Bronchial epithelial cell (primary cell): ENCODE data around the gene ARHGAP1. TPM values are rescaled to one million over a fixed set of nuclear protein-coding genes. Genes with fewer than 3 reads are reported as not detected.

Experiments used
- DNase-seq: peaks from one replicate; pipeline ENCODE4 v3.0.0-alpha.2; 2010; ENCODE audit warnings: low read depth
- FAIRE-seq: peaks from 2 replicates; lab custom pipeline; 2011; peaks lifted over from hg19 to GRCh38; lab: Jason Lieb, UNC
- H3K27me3 ChIP-seq: 2 replicates; pipeline ENCODE4 v1.5.1; 2011; ENCODE audit warnings: low read length; ENCODE audit not compliant: control insufficient read depth, insufficient read depth
- H3K36me3 ChIP-seq: 2 replicates; pipeline ENCODE4 v1.5.1; 2011; ENCODE audit warnings: low read length; ENCODE audit not compliant: control insufficient read depth, insufficient read depth
- H3K4me3 ChIP-seq: 2 replicates; pipeline ENCODE4 v1.5.1; 2011; ENCODE audit warnings: mild to moderate bottlenecking, low read depth, low read length, control low read depth
- total RNA-seq: library from RNA; depleted of rRNA; stranded (reverse); fragments of >200 nt; gene quantifications from 2 replicates; pipeline ENCODE4 v1.2.1, GENCODE V29; 2014
- TF ChIP-seq, protein P1 (sequence below): IDR thresholded peaks from 2 replicates; pipeline ENCODE4 v1.5.1; 2011; ENCODE audit warnings: mild to moderate bottlenecking, moderate library complexity, low read length, control low read depth, inconsistent platforms; ENCODE audit not compliant: insufficient read depth, severe bottlenecking

ARHGAP1 gene
- total RNA-seq, 1 donor from 2014 or later, result 15.5 TPM

DNA sequence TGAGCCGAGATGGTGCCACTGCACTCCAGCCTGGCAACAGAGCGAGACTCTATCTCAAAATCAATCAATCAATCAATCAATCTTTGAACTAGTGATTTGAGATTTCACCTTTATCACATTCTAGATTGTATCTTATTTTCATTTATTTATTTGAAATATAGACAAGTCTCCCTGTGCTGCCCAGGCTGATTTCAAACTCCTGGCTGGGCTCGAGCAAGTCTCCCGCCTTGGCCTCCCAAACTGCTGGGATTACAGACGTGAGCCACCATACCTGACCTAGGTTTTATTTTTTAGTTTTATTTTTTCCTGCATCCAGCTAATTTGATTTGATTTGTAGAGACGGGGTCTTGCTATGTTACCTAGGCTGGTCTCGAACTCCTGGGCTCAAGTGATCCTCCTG, 35.7 kb upstream of the ARHGAP1 start:
- no peak for DNase-seq
- FAIRE-seq, result no peak
- no peaks in the 10 kb centered on the region for H3K36me3 ChIP-seq
- TF ChIP-seq, protein P1, sequence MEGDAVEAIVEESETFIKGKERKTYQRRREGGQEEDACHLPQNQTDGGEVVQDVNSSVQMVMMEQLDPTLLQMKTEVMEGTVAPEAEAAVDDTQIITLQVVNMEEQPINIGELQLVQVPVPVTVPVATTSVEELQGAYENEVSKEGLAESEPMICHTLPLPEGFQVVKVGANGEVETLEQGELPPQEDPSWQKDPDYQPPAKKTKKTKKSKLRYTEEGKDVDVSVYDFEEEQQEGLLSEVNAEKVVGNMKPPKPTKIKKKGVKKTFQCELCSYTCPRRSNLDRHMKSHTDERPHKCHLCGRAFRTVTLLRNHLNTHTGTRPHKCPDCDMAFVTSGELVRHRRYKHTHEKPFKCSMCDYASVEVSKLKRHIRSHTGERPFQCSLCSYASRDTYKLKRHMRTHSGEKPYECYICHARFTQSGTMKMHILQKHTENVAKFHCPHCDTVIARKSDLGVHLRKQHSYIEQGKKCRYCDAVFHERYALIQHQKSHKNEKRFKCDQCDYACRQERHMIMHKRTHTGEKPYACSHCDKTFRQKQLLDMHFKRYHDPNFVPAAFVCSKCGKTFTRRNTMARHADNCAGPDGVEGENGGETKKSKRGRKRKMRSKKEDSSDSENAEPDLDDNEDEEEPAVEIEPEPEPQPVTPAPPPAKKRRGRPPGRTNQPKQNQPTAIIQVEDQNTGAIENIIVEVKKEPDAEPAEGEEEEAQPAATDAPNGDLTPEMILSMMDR, result no peak
- no peaks in the 10 kb centered on the region for H3K27me3 ChIP-seq
- H3K4me3 ChIP-seq, result no peak overlapping the region

DNA sequence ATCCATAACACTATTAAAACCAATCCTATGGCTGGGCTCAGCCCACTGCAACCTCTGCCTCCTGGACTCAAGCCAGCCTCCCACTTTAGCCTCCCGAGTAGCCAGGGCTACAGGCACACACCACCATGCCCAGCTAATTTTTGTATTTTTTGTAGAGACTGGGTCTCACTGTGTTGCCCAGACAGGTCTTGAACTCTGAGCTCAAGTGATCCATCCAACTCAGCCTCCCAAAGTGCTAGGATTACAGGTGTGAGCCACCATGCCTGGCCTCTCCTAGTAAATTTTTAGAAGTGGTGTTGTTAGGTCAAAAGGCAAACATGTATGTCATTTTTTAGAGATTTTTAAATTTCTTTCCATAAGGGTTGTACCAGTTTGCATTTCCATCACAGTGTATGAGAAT, 32.8 kb upstream of the ARHGAP1 start:
- no peaks in the 10 kb centered on the region for H3K36me3 ChIP-seq
- TF ChIP-seq, protein P1, result no peak
- FAIRE-seq, result no peak
- no peak for DNase-seq
- no peak overlapping the region for H3K4me3 ChIP-seq
- no peaks in the 10 kb centered on the region for H3K27me3 ChIP-seq

DNA sequence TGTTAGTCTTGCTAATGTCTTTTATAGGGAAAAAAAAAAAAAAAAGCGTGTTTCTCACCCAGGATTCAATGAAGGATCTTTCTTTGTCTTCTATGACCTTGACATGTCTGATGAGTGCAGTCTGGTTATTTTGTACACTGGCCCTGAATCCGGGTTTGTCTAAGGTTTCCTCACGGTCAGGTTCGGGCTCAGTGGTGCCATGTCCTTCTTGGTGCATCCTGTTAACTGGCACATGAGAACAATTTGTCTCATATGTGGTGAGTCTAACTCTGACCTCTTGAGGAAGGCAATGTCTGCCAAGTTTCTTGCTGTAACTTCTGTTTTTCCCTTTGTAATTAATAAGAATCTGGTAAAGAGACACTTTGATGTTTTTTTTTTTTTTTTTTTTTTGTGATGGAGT, 31.1 kb upstream of the ARHGAP1 start:
- no peak for DNase-seq
- FAIRE-seq, result no peak
- no peaks in the 10 kb centered on the region for H3K36me3 ChIP-seq
- no peaks in the 10 kb centered on the region for H3K27me3 ChIP-seq
- TF ChIP-seq, protein P1, result no peak
- H3K4me3 ChIP-seq, result no peak overlapping the region

DNA sequence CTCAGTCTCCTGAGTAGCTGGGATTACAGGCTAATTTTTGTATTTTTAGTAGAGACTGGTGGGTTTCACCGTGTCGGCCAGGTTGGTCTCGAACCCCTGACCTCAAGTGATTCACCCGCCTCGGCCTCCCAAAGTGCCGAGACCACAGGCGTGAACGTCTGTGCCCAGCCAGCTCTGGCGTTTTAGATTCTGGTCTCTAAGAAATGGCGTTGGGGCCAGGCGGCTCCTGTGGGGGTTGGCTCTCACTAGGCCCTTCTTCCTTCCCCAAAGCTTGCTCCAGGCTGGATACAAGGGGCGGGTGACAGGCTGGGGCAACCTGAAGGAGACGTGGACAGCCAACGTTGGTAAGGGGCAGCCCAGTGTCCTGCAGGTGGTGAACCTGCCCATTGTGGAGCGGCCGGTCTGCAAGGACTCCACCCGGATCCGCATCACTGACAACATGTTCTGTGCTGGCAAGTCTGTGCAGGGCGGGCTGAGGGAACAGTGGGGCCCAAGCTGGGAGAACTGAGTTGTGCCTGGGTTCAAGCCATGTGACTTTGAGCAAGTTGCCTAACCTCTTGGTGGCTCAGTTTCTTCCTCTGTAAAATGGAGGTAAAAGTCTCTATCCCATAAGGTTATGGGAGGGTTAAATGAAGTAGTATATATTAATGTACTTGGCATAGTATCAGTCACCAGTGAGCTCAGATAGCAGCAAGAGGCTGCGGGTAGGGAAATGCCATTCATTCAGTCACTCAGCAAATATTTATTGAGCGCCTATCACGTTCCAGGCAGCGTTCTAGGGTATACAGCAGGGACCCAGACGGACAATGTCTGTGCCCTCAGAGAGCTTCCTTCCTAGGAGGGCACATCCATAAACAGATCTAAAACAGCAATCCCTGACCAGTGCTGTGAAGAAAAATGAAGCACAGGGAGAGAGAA, 28.9 kb upstream of the ARHGAP1 start:
- DNase-seq (peak; percentile 25), FAIRE-seq (no peak)
- TF ChIP-seq, protein P1, result no peak
- Histone ChIP-seq H3K36me3 (no peaks in the 10 kb centered on the region), H3K27me3 (no peaks in the 10 kb centered on the region), H3K4me3 (no peak overlapping the region)

DNA sequence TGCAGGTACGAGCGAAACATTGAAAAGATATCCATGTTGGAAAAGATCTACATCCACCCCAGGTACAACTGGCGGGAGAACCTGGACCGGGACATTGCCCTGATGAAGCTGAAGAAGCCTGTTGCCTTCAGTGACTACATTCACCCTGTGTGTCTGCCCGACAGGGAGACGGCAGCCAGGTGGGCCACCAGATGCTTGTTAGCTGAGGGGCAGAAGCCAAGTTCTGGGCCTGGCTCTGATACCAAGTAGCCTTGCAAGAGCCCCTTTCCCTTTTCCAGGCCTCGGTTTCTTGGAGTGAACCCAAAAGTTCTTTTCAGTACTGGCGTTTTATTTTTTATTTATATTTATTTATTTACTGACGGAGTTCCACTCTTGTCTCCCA, 28.2 kb upstream of the ARHGAP1 start:
- H3K36me3 ChIP-seq, result no peaks in the 10 kb centered on the region
- DNase-seq (no peak), FAIRE-seq (no peak)
- TF ChIP-seq, protein P1, result no peak
- H3K4me3 ChIP-seq, result no peak overlapping the region
- H3K27me3 ChIP-seq, result no peaks in the 10 kb centered on the region
